Heart left ventricle (tissue), 16 donors: ENCODE results near the gene EIF1AX. TPM values are rescaled to one million over a fixed set of nuclear protein-coding genes. Genes with fewer than 3 reads are reported as not detected.

Source experiments
- ATAC-seq, 4 donors: fragments of 200-7000 bp; cut with Tn5 transposase; one replicate each; pipeline ENCODE4 v1.9.1; 2020 to 2022; ENCODE audit warnings: moderate library complexity in 4 of 4, mild to moderate bottlenecking in 3 of 4, moderate number of reproducible peaks in 1 of 4
- DNase-seq, 5 donors: peaks; one replicate each; pipeline ENCODE4 v3.0.0-alpha.2; 2020
- H3K27ac ChIP-seq, 12 donors: fragments of 200-600 bp; sonication (generic) in 4 of 12; one replicate each; pipeline versions ENCODE4 v1.5.0 to v1.8.0; 2016 to 2022; ENCODE audit warnings: mild to moderate bottlenecking in 2 of 12
- H3K27me3 ChIP-seq, 9 donors: fragments of 200-600 bp; sonication (generic) in 2 of 9; one replicate each; pipeline versions ENCODE4 v1.5.1 to v1.8.0; 2016 to 2022; ENCODE audit warnings: mild to moderate bottlenecking in 3 of 9
- H3K36me3 ChIP-seq, 9 donors: fragments of 200-600 bp; sonication (generic) in 2 of 9; one replicate each; pipeline versions ENCODE4 v1.5.0 to v1.8.0; 2018 to 2022; ENCODE audit warnings: mild to moderate bottlenecking in 2 of 9
- H3K4me1 ChIP-seq, 12 donors: fragments of 200-600 bp; sonication (generic) in 4 of 12; one replicate each; pipeline versions ENCODE4 v1.5.0 to v1.8.0; 2016 to 2022; ENCODE audit warnings: mild to moderate bottlenecking in 3 of 12
- H3K4me3 ChIP-seq, 12 donors: fragments of 200-600 bp; sonication (generic) in 4 of 12; one replicate each; pipeline versions ENCODE4 v1.5.0 to v1.8.0; 2017 to 2022; ENCODE audit warnings: mild to moderate bottlenecking in 9 of 12, moderate library complexity in 4 of 12
- H3K9me3 ChIP-seq, 12 donors: fragments of 200-600 bp; sonication (generic) in 4 of 12; one replicate each; pipeline versions ENCODE4 v1.5.0 to v1.8.0; 2016 to 2022; ENCODE audit warnings: mild to moderate bottlenecking in 1 of 12
- POLR2A ChIP-seq, 2 donors: fragments of 450-650 bp; IDR thresholded peaks; one replicate each; pipeline ENCODE4 v1.6.1; 2017; ENCODE audit warnings: antibody characterized with exemption in 2 of 2, mild to moderate bottlenecking in 2 of 2, moderate library complexity in 2 of 2
- WGBS, 4 donors: extraction: QIAGEN DNeasy Blood & Tissue Kit in 2 of 4; methylation state at CpG; one replicate each; pipeline versions ENCODE4 v1.1.5 to v1.1.7; 2013 to 2018; 5-methylcytosine and 5-hydroxymethylcytosine counted together
- intact Hi-C, 10 donors: fragments of 100-400 bp; cut with DNase I; formaldehyde crosslinking; loops; one replicate each; pipeline versions ENCODE4 v1.11.1 to v1.14.2; 2022
- polyA plus RNA-seq, 2 donors: library from polyadenylated mRNA; stranded (reverse); fragments of 200-250 nt; gene quantifications; one replicate each; pipeline ENCODE4 v1.2.3, GENCODE V29; 2013
- total RNA-seq, 9 donors: library from RNA; depleted of rRNA in 2 of 9; stranded (reverse); fragments of >200 nt in 2 of 9; fragmentation: NEBNext Ultra II Directional in 3 of 9; extraction: Animal tissue kit (Norgen Biotek cat#: 25700) in 3 of 9; gene quantifications; one replicate each; pipeline versions ENCODE4 v1.1.0 to v1.2.4, GENCODE V29; 2016 to 2023
- TF ChIP-seq, protein P1 (sequence below), 12 donors: fragments of 200-600 bp; sonication (generic) in 4 of 12; IDR thresholded peaks; one replicate each; pipeline versions ENCODE4 v1.5.0 to v1.8.0; 2018 to 2022; ENCODE audit warnings: antibody characterized with exemption in 12 of 12, mild to moderate bottlenecking in 5 of 12
- donor health status: ischemic (EF 13 %, LVEDD 7.1; RV severe dilation, severe dysfunction).
- donor health status: healthy with polysubstance abuse.
- donor health status: DM: no; HTN: yes; CAD: no.
- donor health status: DM: no; HTN: no; CAD: no.
- donor health status: ischemic (EF 25% LVEDD 6.9; RV normal size, moderate dysfunction).
- donor health status: ischemic (EF 25% LVEDD 5.7; RV mildly dilated, moderate dysfunction).
- donor health status: healthy.
- donor health status: DM: yes; HTN: yes; CAD: no.
- donor health status: ischemic (EF 35%, LVEDD 5.7; RV mildly dilated, moderate dysfunction).
- donor health status: nonischemic (EF 11% LVEDD 7.7; RV severe dilation, severe dysfunction).
- donor health status: DM: yes; HTN: yes; CAD: no.
- donor health status: PGD.
- donor health status: ischemic (EF 29% LVEDD 5.4; RV normal size, mild dysfunction).
- donor health status: nonischemic (EF 23%, LVEDD 6.1; RV moderate dilation, normal function).

Gene EIF1AX
- total and polyA plus RNA-seq, 11 donors = 21.1 to 162 (median 58.7) TPM

DNA sequence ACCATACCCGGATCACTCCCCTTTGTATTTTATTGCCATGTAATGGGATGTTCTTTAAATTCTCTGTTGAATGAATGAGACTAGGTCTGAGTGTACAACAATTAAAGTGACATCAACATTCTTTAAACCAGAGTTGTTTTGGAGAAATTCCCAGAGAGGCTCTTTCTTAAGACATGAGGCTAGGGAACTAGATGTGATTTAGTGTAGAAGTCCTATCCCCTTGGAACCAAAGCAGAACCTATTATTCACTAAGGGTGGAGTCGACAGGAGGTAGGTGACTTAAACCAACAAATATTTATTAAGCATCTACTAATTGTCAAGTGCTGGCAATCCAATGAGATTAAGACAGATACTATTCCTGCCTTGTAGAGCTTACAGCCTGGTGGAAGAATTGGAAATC, 1.7 kb downstream of the EIF1AX start:
- peak overlapping the region in 10 of 12 donors; percentile 72 to 95 (median 84) for H3K4me3 ChIP-seq
- peaks cover 0 to 42% (median 35%) of the 10 kb centered on the region in 9 donors for H3K36me3 ChIP-seq
- no peaks in the 10 kb centered on the region for H3K27me3 ChIP-seq
- peaks cover 3 to 43% (median 16%) of the 10 kb centered on the region in 12 donors for H3K4me1 ChIP-seq
- H3K9me3 ChIP-seq = no peaks in the 10 kb centered on the region
- intact Hi-C loops = loop anchor here in 2 of 10 donors (10.0 kb wide), 3 partner anchors 125 to 305 kb away; partner anchors contain the start of gene RPS6KA3 (in 1 of the 2)
- H3K27ac ChIP-seq = peak overlapping the region in 2 of 12 donors; percentile 85 to 89
- TF ChIP-seq, protein P1, sequence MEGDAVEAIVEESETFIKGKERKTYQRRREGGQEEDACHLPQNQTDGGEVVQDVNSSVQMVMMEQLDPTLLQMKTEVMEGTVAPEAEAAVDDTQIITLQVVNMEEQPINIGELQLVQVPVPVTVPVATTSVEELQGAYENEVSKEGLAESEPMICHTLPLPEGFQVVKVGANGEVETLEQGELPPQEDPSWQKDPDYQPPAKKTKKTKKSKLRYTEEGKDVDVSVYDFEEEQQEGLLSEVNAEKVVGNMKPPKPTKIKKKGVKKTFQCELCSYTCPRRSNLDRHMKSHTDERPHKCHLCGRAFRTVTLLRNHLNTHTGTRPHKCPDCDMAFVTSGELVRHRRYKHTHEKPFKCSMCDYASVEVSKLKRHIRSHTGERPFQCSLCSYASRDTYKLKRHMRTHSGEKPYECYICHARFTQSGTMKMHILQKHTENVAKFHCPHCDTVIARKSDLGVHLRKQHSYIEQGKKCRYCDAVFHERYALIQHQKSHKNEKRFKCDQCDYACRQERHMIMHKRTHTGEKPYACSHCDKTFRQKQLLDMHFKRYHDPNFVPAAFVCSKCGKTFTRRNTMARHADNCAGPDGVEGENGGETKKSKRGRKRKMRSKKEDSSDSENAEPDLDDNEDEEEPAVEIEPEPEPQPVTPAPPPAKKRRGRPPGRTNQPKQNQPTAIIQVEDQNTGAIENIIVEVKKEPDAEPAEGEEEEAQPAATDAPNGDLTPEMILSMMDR (IDR thresholded peaks at IDR 0.05) = no peak
- TF ChIP-seq POLR2A (IDR thresholded peaks at IDR 0.05) = no peak
- DNase-seq (no peak), ATAC-seq (no peak)
- 57 to 78% (median 66%) methylated on average over 2 of the region's 2 CpGs for WGBS, 4 donors

DNA sequence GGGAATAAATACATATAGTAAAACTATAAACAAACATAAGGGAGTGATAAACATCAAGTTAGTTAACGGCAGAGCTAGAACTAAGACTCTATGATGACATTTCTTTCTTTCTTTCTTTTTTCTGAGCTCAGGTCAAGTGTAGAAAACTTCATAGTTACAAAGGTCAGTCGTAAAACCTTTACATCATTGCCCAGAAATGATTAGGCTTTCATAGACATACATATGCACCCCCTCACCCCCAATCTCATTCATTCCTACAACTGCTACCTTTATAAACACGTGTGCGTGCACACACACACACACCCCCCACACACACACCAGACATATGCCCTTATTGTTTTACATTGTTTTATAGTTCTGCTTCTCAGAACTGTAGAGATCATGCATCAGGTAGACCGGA, 5.7 kb downstream of the EIF1AX start:
- H3K36me3 ChIP-seq = peaks cover 0 to 82% (median 75%) of the 10 kb centered on the region in 9 donors

DNA sequence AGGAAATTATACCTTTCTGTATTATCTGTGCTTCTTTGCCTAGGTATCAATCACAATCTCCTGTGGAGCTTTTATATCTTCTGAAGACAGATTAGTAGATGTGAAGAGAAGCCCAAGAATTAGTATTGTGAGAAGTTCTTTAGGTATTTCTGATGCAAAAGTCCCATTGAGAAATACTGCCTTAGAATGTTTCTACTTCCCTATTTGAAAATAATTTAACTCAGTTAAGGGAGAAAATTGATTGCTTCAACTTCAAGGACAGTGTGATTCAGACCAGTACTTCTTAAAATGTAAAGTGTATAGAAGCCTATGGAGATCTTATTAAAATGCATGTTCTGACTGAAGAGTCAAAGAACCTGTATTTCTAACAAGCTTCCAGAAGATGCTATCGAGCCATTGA, 9.0 kb downstream of the EIF1AX start:
- WGBS, 4 donors = 79 to 96% (median 84%) methylated on average over 1 of the region's 1 CpG
- Histone ChIP-seq H3K4me1 (peaks cover 0 to 15% (median 0%) of the 10 kb centered on the region in 12 donors), H3K27ac (no peak overlapping the region), H3K9me3 (no peaks in the 10 kb centered on the region), H3K36me3 (peaks cover 0 to 96% (median 90%) of the 10 kb centered on the region in 9 donors), H3K27me3 (no peaks in the 10 kb centered on the region), H3K4me3 (no peak overlapping the region)
- DNase-seq (no peak), ATAC-seq (no peak)
- TF ChIP-seq, protein P1 (IDR thresholded peaks at IDR 0.05) = no peak
- TF ChIP-seq POLR2A (IDR thresholded peaks at IDR 0.05) = no peak
- intact Hi-C loops = loop anchor here in 1 of 10 donors (10.0 kb wide), 1 partner anchor 228 kb away; no protein-coding TSS in a partner anchor

More for the DNA sequence above, 5.7 kb downstream of the EIF1AX start:
- Histone ChIP-seq H3K27ac (no peak overlapping the region), H3K27me3 (no peaks in the 10 kb centered on the region), H3K4me3 (no peak overlapping the region), H3K9me3 (no peaks in the 10 kb centered on the region), H3K4me1 (peaks cover 3 to 36% (median 15%) of the 10 kb centered on the region in 12 donors)
- ATAC-seq = no peak
- DNase-seq = no peak
- 80 to 85% (median 85%) methylated on average over 5 of the region's 5 CpGs for WGBS, 4 donors
- TF ChIP-seq, protein P1 (IDR thresholded peaks at IDR 0.05) = no peak
- no peak for TF ChIP-seq POLR2A (IDR thresholded peaks at IDR 0.05)
- intact Hi-C loops = loop anchor here in 1 of 10 donors (10.0 kb wide), 1 partner anchor 231 kb away; no protein-coding TSS in a partner anchor

DNA sequence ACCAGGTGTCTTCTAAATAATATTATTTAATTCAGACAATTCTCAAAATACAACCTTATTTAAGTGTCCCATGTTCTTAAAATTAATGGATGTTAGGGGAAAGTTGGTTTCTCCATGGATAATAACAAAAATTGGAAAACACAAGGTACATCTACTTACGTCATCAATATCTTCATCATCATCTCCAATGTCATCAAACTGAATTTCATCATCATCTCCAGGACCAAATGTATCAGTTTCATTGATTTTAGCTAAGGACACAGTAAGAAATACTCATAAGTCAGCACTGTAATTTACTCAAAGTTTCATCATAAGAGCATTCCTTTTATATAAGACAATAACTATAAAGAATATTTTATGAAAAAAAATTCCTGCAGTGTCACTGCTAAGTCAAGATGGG, 11.3 kb downstream of the EIF1AX start:
- intact Hi-C loops = loop anchor here in 1 of 10 donors (10.0 kb wide), 1 partner anchor 226 kb away; no protein-coding TSS in a partner anchor
- H3K27me3 ChIP-seq = no peaks in the 10 kb centered on the region
- ATAC-seq (no peak), DNase-seq (no peak)
- no peak overlapping the region for H3K27ac ChIP-seq
- WGBS, 4 donors = 89 to 94% (median 93%) methylated on average over 1 of the region's 1 CpG
- no peak for TF ChIP-seq POLR2A (IDR thresholded peaks at IDR 0.05)
- TF ChIP-seq, protein P1 (IDR thresholded peaks at IDR 0.05) = no peak
- H3K4me3 ChIP-seq = no peak overlapping the region
- peaks cover 0 to 74% (median 69%) of the 10 kb centered on the region in 9 donors for H3K36me3 ChIP-seq
- peaks cover 0 to 9% (median 0%) of the 10 kb centered on the region in 12 donors for H3K4me1 ChIP-seq
- no peaks in the 10 kb centered on the region for H3K9me3 ChIP-seq
